ENCODE results near the gene UNC45A.
A peak's percentile ranks its signal among the peaks of the same experiment; 100 is the strongest.
"Not testable (repeated sequence)": the region's sequence is repeated elsewhere in the genome, so short reads cannot be mapped to it uniquely, and the experiment has no call there.

Gene UNC45A

GRCh38 chr15:90934949-90935751 is at the start of gene UNC45A:
Gene UNC45A, plus strand, starts transcription at chr15:90935285. Its CDS starts 40 bp downstream, at chr15:90935325.
- peak; percentile 95 for DNase-seq

GRCh38 chr15:90885432-90886290 is 49.4 kb upstream of the UNC45A start:
- DNase-seq: peak; percentile 84

GRCh38 chr15:90886291-90886614 is 48.8 kb upstream of the UNC45A start:
- DNase-seq: no peak

- no peak for DNase-seq
These were observed 48.0 kb upstream of the UNC45A start for GRCh38 chr15:90887037-90887481.

- DNase-seq: no peak
These were observed 45.8 kb upstream of the UNC45A start for GRCh38 chr15:90889313-90889730.

- DNase-seq: no peak
These were observed 45.2 kb upstream of the UNC45A start for GRCh38 chr15:90889736-90890456.

GRCh38 chr15:90890839-90891238 is 44.2 kb upstream of the UNC45A start:
- DNase-seq: no peak

- no peak for DNase-seq
These were observed 43.6 kb upstream of the UNC45A start for GRCh38 chr15:90891346-90891949.

GRCh38 chr15:90892023-90892422 is 43.1 kb upstream of the UNC45A start:
- DNase-seq: no peak

GRCh38 chr15:90892498-90893174 is 42.4 kb upstream of the UNC45A start:
- no peak for DNase-seq

- no peak for DNase-seq
These were observed 41.7 kb upstream of the UNC45A start for GRCh38 chr15:90893175-90894090.

- no peak for DNase-seq
These were observed 39.4 kb upstream of the UNC45A start for GRCh38 chr15:90895571-90896117.

GRCh38 chr15:90897131-90897655 is 37.9 kb upstream of the UNC45A start:
- not testable (repeated sequence) for DNase-seq

- DNase-seq: no peak
These were observed 33.7 kb upstream of the UNC45A start for GRCh38 chr15:90901175-90902039.

- peak; percentile 74 for DNase-seq
These were observed 32.8 kb upstream of the UNC45A start for GRCh38 chr15:90902040-90902839.

- peak; percentile 83 for DNase-seq
These were observed 32.0 kb upstream of the UNC45A start, which contains the start of gene MAN2A2 for GRCh38 chr15:90902840-90903732. Gene MAN2A2, plus strand, starts transcription at chr15:90903302. Its CDS starts 906 bp downstream, at chr15:90904208.
